Measurements from ENCODE around the gene KIF19. TPM values are rescaled to one million over a fixed set of nuclear protein-coding genes. Genes with fewer than 3 reads are reported as not detected.

KIF19 gene
- total and polyA plus RNA-seq, 10 of the 15 experiments (the other 5 are each of a cell fraction or from before 2014, with no cell fraction given) = 0.06 to 0.07 TPM; not detected in 8

DNA sequence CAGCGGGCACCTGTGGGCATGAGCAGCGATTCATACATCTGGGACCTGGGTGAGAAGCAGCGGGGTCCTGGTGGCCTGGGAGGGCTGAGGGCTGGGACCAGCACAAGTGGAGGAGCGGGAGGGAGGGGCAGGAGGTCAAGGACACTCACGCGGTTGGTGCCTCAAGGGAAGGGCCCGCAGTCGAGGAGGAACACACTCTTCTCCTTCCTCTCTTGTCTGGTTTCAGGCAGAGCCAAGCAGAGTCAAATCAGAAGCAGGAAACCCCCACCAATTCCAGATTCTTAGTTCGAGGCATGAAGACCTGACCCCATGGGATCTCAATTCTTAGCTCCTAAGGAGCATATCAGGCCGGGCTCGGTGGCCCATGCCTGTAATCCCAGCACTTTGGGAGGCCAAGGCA lies 36.3 kb upstream of the KIF19 start (continued):
- no peak for TF ChIP-seq CBFB (IDR thresholded peaks at IDR 0.05; ENCODE audit: low read depth)
- TF ChIP-seq, protein P1, sequence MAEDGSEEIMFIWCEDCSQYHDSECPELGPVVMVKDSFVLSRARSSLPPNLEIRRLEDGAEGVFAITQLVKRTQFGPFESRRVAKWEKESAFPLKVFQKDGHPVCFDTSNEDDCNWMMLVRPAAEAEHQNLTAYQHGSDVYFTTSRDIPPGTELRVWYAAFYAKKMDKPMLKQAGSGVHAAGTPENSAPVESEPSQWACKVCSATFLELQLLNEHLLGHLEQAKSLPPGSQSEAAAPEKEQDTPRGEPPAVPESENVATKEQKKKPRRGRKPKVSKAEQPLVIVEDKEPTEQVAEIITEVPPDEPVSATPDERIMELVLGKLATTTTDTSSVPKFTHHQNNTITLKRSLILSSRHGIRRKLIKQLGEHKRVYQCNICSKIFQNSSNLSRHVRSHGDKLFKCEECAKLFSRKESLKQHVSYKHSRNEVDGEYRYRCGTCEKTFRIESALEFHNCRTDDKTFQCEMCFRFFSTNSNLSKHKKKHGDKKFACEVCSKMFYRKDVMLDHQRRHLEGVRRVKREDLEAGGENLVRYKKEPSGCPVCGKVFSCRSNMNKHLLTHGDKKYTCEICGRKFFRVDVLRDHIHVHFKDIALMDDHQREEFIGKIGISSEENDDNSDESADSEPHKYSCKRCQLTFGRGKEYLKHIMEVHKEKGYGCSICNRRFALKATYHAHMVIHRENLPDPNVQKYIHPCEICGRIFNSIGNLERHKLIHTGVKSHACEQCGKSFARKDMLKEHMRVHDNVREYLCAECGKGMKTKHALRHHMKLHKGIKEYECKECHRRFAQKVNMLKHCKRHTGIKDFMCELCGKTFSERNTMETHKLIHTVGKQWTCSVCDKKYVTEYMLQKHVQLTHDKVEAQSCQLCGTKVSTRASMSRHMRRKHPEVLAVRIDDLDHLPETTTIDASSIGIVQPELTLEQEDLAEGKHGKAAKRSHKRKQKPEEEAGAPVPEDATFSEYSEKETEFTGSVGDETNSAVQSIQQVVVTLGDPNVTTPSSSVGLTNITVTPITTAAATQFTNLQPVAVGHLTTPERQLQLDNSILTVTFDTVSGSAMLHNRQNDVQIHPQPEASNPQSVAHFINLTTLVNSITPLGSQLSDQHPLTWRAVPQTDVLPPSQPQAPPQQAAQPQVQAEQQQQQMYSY (CRISPR knock-in tag; IDR thresholded peaks at IDR 0.05) = no peak
- TF ChIP-seq MEF2B (IDR thresholded peaks at IDR 0.05; ENCODE audit: partially characterized antibody, poor library complexity, severe bottlenecking) = peak; percentile 68
- no peak for TF ChIP-seq NRF1 (conservative IDR thresholded peaks at IDR 0.05; ENCODE audit: low read depth, low read length)
- TF ChIP-seq BMI1 (IDR thresholded peaks at IDR 0.05; ENCODE audit: borderline replicate concordance) = no peak
- TF ChIP-seq HCFC1 (IDR thresholded peaks at IDR 0.05; ENCODE audit: low read length) = no peak
- TF ChIP-seq MYB (IDR thresholded peaks at IDR 0.05; ENCODE audit: borderline replicate concordance, low read depth, low read length) = no peak
- TF ChIP-seq SMAD5 (IDR thresholded peaks at IDR 0.05; ENCODE audit: low read depth) = no peak
- TF ChIP-seq BHLHE40 (IDR thresholded peaks at IDR 0.05; ENCODE audit: borderline replicate concordance in 1 of 2, low read depth in 2 of 2, low read length in 1 of 2) = no peak
- no peak for TF ChIP-seq ZNF384 (IDR thresholded peaks at IDR 0.05; ENCODE audit: borderline replicate concordance, low read depth, low read length)
- no peak for TF ChIP-seq BRCA1 (IDR thresholded peaks at IDR 0.05; ENCODE audit: low read depth, low read length)
- TF ChIP-seq LARP7 (IDR thresholded peaks at IDR 0.05) = no peak
- no peak for TF ChIP-seq PAX8 (IDR thresholded peaks at IDR 0.05)
- no peak for TF ChIP-seq MYC (IDR thresholded peaks at IDR 0.05; ENCODE audit: insufficient read depth, insufficient read length, insufficient replicate concordance, low read length, severe bottlenecking)
- no peak for TF ChIP-seq BACH1 (IDR thresholded peaks at IDR 0.05; ENCODE audit: borderline replicate concordance)
- no peak for TF ChIP-seq RFX5 (IDR thresholded peaks at IDR 0.05; ENCODE audit: low read depth, low read length)
- TF ChIP-seq, protein P2, sequence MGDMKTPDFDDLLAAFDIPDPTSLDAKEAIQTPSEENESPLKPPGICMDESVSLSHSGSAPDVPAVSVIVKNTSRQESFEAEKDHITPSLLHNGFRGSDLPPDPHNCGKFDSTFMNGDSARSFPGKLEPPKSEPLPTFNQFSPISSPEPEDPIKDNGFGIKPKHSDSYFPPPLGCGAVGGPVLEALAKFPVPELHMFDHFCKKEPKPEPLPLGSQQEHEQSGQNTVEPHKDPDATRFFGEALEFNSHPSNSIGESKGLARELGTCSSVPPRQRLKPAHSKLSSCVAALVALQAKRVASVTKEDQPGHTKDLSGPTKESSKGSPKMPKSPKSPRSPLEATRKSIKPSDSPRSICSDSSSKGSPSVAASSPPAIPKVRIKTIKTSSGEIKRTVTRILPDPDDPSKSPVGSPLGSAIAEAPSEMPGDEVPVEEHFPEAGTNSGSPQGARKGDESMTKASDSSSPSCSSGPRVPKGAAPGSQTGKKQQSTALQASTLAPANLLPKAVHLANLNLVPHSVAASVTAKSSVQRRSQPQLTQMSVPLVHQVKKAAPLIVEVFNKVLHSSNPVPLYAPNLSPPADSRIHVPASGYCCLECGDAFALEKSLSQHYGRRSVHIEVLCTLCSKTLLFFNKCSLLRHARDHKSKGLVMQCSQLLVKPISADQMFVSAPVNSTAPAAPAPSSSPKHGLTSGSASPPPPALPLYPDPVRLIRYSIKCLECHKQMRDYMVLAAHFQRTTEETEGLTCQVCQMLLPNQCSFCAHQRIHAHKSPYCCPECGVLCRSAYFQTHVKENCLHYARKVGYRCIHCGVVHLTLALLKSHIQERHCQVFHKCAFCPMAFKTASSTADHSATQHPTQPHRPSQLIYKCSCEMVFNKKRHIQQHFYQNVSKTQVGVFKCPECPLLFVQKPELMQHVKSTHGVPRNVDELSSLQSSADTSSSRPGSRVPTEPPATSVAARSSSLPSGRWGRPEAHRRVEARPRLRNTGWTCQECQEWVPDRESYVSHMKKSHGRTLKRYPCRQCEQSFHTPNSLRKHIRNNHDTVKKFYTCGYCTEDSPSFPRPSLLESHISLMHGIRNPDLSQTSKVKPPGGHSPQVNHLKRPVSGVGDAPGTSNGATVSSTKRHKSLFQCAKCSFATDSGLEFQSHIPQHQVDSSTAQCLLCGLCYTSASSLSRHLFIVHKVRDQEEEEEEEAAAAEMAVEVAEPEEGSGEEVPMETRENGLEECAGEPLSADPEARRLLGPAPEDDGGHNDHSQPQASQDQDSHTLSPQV (IDR thresholded peaks at IDR 0.05) = peak; percentile 10; the same call in 1 of the 2 replicates
- no peak for TF ChIP-seq ATF7 (IDR thresholded peaks at IDR 0.05; ENCODE audit: low read depth)
- TF ChIP-seq, protein P3, sequence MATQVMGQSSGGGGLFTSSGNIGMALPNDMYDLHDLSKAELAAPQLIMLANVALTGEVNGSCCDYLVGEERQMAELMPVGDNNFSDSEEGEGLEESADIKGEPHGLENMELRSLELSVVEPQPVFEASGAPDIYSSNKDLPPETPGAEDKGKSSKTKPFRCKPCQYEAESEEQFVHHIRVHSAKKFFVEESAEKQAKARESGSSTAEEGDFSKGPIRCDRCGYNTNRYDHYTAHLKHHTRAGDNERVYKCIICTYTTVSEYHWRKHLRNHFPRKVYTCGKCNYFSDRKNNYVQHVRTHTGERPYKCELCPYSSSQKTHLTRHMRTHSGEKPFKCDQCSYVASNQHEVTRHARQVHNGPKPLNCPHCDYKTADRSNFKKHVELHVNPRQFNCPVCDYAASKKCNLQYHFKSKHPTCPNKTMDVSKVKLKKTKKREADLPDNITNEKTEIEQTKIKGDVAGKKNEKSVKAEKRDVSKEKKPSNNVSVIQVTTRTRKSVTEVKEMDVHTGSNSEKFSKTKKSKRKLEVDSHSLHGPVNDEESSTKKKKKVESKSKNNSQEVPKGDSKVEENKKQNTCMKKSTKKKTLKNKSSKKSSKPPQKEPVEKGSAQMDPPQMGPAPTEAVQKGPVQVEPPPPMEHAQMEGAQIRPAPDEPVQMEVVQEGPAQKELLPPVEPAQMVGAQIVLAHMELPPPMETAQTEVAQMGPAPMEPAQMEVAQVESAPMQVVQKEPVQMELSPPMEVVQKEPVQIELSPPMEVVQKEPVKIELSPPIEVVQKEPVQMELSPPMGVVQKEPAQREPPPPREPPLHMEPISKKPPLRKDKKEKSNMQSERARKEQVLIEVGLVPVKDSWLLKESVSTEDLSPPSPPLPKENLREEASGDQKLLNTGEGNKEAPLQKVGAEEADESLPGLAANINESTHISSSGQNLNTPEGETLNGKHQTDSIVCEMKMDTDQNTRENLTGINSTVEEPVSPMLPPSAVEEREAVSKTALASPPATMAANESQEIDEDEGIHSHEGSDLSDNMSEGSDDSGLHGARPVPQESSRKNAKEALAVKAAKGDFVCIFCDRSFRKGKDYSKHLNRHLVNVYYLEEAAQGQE (IDR thresholded peaks at IDR 0.05; ENCODE audit: low read depth, low read length) = no peak
- no peak for TF ChIP-seq RCOR1 (conservative IDR thresholded peaks at IDR 0.05; ENCODE audit: low read depth, low read length)
- TF ChIP-seq JUND (IDR thresholded peaks at IDR 0.05; ENCODE audit: low read depth, low read length) = no peak; the same call in 1 of the 2 replicates
